GM23248 (cell line): ENCODE results near the gene ERMAP.

Experiments used
- EZH2 ChIP-seq: fragments of 200-600 bp; sonication (generic); IDR thresholded peaks from 2 replicates; pipeline ENCODE4 v1.6.1; 2018; ENCODE audit warnings: antibody characterized with exemption, mild to moderate bottlenecking; ENCODE audit not compliant: insufficient read depth, poor library complexity, severe bottlenecking
- EZH2phosphoT487 ChIP-seq: fragments of 200-600 bp; sonication (generic); IDR thresholded peaks from 2 replicates; pipeline ENCODE4 v1.6.1; 2018; ENCODE audit warnings: antibody characterized with exemption, moderate library complexity, mild to moderate bottlenecking, low read depth; ENCODE audit not compliant: insufficient read depth

- no peak for TF ChIP-seq EZH2phosphoT487
- TF ChIP-seq EZH2 = no peak
These were observed 35.7 kb downstream of the ERMAP start for GRCh38 chr1:42852608-42852980.
